MM.1S (cell line): ENCODE data around the gene PAFAH1B2.

ENCODE experiments used
- EZH2 ChIP-seq: fragments of 300-600 bp; sonication (generic); optimal IDR thresholded peaks from 2 replicates; pipeline ENCODE3; 2017; ENCODE audit warnings: low read depth, mild to moderate bottlenecking, antibody characterized with exemption, low read length, mixed read lengths
- EZH2phosphoT487 ChIP-seq: fragments of 300-600 bp; sonication (generic); IDR thresholded peaks from 2 replicates; pipeline ENCODE4 v1.6.1; 2018; ENCODE audit warnings: antibody characterized with exemption, low read length
- TF ChIP-seq, protein P1 (sequence below): fragments of 300-600 bp; sonication (generic); IDR thresholded peaks from 2 replicates; pipeline ENCODE4 v1.5.1; 2016; ENCODE audit warnings: antibody characterized with exemption, low read length, mixed read lengths

DNA sequence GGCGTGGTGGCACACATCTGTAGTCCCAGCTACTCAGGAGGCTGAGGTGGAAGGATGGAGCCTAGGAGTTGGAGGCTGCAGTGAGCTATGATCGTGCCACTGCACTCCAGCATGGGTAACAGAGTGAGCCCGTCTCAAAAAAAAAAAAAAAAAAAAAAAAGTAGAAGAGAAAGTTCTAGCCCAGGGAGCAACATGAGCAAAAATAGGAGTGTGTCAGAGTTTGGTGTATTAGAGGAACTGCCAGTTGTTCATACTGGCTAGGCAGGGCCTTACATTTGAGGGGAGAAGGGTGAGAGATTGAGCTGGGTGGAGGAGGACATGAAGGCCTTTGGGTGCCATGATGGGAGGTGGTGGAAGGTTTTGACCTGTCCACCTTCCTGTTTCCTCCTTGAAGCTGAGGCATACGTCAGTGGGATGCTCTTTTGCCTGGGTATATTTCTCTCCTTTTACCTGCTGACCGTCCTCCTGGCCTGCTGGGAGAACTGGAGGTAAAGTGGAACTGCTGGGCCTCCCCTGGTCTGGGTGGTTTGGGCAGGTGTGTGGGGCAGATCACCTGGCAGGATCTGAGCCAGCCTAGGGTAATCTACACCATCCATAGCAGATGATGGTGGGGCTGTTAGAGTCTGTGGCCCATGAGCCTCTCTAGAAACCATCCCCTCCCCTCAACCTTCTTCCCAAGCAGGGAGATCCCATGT, 41.8 kb downstream of the PAFAH1B2 start:
- TF ChIP-seq EZH2 (no peak), EZH2phosphoT487 (no peak)
- TF ChIP-seq, protein P1, sequence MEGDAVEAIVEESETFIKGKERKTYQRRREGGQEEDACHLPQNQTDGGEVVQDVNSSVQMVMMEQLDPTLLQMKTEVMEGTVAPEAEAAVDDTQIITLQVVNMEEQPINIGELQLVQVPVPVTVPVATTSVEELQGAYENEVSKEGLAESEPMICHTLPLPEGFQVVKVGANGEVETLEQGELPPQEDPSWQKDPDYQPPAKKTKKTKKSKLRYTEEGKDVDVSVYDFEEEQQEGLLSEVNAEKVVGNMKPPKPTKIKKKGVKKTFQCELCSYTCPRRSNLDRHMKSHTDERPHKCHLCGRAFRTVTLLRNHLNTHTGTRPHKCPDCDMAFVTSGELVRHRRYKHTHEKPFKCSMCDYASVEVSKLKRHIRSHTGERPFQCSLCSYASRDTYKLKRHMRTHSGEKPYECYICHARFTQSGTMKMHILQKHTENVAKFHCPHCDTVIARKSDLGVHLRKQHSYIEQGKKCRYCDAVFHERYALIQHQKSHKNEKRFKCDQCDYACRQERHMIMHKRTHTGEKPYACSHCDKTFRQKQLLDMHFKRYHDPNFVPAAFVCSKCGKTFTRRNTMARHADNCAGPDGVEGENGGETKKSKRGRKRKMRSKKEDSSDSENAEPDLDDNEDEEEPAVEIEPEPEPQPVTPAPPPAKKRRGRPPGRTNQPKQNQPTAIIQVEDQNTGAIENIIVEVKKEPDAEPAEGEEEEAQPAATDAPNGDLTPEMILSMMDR: no peak
